H54 (cell line): ENCODE measurements around the gene OR5B21.
A peak's percentile ranks its signal among the peaks of the same experiment; 100 is the strongest.

Experiments used
- DNase-seq: peaks from one replicate; pipeline ENCODE4 v3.0.0; 2011; ENCODE audit warnings: low spot score, mixed read lengths; ENCODE audit not compliant: insufficient read length
- FAIRE-seq: peaks from 3 replicates; lab custom pipeline; 2011; peaks lifted over from hg19 to GRCh38; lab: Jason Lieb, UNC
- POLR2A ChIP-seq: IDR thresholded peaks from 2 replicates; pipeline ENCODE4 v1.6.1; 2011; ENCODE audit warnings: low read depth, mild to moderate bottlenecking, low read length

The OR5B21 gene

DNA sequence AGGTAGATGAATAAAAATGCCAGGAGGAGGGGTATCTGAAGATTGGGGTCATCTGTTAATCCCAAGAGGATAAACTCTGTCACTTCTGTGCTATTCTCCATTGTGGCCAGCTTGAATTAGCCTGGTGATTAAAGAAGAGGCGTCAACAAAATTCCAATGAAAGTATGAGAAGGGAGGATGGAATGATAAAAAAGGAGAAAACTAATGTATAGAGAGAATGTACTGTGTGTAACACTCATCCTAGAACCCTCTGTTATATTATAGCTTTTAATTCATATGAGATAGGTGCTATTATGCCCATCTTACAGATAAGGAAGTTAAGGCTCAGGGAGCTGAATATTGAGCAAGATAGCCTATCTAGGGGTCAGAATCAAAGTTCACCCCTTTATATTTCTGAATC lies at the start of gene OR5B21:
OR5B21 (minus strand) TSS at position 101 of the 400 bp plus-strand sequence; CDS start at position 101, 0 bp downstream.
- TF ChIP-seq POLR2A = no peak
- no peak for FAIRE-seq
- no peak for DNase-seq

DNA sequence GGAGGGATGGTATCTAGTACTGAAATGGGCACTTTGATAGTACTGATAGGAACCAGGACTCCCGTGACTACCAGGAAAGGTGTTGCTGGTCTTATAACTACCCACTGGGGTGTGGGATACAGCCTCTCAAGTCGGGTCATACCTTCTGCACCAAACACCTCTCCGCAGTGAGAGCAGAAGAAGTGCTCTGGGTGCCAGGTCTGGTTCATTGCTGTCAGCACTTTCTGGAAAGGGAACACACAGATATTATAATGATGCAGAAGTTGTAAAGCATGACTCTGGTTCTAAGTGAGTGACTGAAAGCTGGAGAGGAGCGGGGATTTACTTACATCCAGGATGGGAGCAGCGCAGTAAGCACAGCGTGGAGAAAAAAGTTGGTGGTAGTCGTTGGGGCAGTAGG lies 41.7 kb upstream of the OR5B21 start:
- FAIRE-seq (no peak), DNase-seq (no peak)
- no peak for TF ChIP-seq POLR2A

DNA sequence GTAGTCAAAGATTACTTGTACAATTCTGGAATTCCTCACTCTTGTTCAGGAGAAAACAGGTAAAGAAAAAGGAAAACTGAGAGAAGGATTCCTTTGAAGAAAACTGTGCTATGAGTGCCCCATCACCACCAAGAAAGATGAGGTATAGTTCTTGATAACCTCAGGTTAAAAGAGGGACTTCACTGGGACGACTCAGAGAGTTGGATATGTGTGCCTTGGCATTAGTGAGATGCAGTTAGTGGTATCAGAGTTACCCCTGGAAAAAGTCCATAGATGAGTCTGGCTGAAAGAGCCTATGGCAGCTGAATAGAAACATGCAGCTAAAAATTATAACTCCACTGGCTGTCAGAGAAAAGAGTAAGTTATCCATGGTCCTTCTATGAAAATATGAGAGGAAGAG lies 38.9 kb upstream of the OR5B21 start:
- DNase-seq (no peak), FAIRE-seq (no peak)
- TF ChIP-seq POLR2A = no peak

DNA sequence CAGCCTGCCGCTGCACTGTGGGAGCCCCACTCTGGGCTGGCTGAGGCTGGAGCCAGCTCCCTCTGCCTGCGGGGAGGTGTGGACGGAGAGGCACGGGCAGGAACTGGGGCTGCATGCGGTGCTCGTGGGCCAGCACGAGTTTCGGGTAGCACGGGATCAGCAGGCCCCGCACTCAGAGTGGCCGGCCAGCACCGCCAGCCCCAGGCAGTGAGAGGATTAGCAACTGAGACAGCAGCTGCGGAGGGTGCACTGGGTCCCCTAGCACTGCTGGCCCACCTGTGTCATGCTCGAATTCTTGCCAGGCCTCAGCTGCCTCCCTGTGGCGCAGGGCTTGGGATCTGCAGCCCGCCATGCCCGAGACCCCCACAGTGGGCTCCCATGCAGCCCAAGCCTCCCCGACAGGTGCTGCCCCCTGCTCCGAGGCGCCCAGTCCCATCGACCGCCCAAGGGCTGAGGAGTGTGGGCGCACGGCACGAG lies 24.0 kb upstream of the OR5B21 start:
- no peak for TF ChIP-seq POLR2A
- FAIRE-seq = no peak
- no peak for DNase-seq

DNA sequence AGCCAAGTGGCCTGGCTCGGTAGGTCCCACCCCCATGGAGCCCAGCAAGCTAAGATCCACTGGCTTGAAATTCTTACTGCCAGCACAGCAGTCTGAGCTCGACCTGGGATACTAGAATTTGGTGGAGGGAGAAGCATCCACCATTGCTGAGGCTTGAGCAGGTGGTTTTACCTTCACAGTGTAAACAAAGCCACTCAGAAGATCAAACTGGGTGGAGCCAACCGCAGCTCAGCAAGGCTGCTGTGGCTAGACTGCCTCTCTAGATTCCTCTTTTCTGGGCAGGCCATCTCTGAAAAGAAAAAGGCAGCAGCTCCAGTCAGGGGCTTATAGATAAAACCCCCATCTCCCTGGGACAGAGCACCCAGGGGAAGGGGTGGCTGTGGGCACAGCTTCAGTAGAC lies 22.3 kb upstream of the OR5B21 start:
- no peak for TF ChIP-seq POLR2A
- FAIRE-seq (no peak), DNase-seq (no peak)

DNA sequence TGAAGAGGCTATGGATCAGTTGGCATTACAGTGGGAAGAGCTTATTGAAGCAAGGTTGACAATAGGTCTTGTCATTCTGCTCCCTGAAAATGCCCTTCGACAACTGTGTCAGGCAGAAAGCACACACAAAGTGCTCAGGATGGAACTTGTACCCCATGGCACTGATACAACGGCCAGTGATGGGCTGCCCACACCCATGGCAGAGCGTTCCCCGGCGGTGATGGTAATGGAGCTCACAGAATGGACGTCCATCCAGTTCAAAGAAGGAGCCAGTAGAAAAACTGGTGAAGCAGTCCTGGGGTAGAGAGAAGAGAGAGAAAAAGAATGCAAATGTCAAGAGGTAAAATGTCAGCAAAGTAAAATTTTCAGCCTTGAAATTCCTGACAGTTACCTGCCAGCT lies 19.5 kb upstream of the OR5B21 start:
- FAIRE-seq (no peak), DNase-seq (no peak)
- TF ChIP-seq POLR2A = no peak

DNA sequence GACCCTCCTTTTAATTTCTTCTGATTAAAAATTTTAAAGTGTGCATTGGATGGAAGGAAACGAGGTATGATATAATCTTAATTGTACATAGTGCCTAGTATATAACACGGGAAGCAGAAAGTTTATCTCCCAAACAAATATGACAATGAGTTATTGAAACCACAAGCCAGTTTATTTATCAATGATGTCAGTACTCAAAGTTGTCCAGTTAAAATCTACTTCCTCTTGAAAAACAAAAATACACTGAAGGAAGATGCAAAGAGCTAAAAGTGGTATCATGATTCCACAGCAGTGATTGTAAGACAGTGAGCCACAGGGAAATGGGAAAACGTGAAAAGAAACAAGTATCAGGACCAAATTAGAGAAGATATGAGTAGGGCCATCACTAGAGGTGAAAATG lies 18.8 kb upstream of the OR5B21 start:
- TF ChIP-seq POLR2A = no peak
- no peak for FAIRE-seq
- no peak for DNase-seq

DNA sequence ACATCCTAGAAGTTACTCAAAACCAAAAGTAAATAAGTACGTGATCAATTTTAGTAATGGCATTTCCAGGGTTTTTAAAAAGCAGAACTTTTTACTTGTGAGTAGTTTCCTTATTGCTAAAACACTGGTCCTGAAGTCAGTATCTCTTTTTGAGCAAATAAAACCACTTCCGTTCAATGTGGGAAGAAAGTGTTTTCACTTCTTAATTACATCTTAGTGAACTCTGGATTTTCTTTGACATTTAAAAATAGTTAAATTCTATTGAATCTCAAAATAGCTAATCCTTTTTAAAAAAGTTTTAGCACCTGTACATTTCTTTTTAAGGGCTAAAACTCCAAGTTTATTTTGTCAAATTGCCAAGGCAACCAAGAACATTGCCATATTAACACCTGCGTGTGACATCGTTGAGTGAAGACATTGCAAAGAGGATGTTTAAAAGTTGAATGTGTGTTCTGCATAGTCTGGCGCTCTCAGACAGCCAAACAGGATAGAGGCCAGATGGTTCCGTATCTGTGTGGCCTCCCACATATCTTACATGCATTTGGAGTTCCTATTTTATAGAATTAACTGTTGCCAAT lies 17.2 kb upstream of the OR5B21 start:
- no peak for TF ChIP-seq POLR2A
- DNase-seq (no peak), FAIRE-seq (no peak)

DNA sequence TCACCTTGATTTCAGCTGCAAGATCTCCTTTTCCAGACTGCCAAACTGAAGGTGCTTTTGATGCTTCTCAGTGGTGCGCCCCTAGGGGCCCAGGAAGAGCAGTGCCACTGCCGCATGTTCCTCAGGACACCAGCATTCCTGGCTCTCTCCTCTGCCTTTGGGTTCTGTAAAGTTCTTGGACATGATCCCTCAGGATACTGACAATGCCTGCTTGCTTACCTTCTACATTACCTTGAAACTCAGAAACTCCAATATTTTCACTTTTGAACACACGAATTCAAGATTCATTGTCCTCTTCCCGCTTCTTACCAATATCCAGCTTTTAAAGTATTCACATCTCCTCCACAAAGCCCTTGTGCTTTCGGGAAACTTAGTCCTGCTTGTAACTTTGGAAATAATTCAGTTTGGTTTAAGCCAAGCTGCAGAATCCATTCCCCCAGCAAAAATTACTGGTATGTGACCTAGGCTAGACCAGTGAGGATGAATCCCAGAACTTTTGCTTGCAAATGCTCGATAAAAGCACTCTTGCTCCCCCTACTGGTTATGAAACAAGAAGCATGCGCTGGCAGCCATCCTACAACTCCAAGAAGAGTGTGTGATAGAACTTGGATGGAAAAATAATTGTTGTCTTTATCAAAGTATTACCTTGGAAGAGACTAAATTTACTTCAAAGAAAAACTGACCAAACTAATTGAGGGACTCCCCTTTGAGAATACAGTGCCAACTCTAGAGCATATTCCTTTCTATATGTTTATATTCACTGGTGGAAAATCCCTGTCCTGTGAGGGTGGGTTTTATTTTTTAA lies 16.5 kb upstream of the OR5B21 start:
- DNase-seq = peak; percentile 38
- FAIRE-seq = peak; percentile 88
- no peak for TF ChIP-seq POLR2A

DNA sequence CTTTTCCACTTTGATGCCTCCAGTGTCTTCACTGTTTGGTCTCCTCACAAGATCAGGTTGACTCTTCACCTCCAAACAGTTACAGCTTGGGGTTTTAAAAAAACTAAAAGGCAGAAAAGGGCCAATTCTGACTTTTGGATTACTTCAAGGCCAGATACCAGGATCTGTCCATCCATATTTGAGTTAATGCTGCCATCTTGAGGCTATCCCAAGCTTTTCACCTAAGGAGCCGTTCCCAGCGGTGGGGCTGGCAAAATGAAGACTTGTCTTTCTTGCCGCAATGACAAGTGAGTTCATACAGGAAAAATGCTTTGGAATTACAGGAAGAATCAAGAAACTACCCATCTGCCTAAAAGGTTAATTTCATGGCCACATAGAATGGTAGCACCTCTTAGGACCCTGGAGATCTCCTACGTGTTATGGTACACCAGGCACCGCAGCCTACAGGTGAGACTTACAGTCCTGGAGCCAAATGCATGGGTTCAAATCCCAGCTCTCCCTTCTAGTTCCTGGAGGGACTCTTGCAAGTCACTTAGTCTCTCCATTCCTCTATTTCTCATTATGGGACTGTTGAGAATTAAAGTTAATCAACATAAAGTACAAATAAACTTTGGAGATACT lies 6.0 kb upstream of the OR5B21 start:
- peak; percentile 80 for FAIRE-seq
- TF ChIP-seq POLR2A = no peak
- peak; percentile 10 for DNase-seq

DNA sequence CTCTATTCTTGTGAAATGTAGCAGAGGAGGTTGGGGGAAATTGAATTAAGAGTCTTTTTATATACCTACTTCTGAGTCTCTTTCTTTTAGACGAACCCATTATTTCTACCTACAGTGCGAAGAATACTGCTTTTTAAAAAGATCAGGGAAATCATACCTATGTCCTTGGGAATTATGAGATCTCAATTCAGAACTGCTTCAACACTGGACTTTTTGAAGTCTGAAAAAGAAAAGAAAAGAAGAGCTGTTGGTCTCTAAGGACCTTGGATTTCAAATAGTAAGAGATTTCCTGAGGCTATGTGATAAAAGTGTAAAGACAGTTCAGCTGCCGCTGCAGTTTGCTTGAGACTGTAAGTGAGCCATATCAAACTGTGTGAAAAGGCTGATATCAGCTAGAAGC lies 3.7 kb upstream of the OR5B21 start:
- TF ChIP-seq POLR2A = no peak
- FAIRE-seq (no peak), DNase-seq (no peak)

DNA sequence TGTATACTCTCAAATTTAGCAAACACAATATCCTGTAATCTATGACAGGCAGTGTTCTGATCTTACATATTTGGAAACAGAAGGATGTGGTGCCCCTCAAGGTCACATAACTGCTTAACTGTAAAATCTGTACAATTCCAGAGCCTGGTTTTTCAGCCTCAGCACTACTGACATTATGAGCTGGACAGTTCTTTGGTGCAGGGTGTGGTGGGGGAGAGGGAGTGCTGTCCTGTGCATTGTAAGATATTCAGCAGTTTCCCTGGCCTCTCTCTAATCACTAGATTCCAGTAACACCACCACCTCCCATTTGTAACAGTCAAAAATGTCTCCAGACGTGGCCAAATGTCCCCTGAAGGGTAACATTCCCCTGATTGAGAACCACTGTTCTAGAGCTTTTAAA lies 1.8 kb upstream of the OR5B21 start:
- no peak for DNase-seq
- no peak for FAIRE-seq
- no peak for TF ChIP-seq POLR2A

DNA sequence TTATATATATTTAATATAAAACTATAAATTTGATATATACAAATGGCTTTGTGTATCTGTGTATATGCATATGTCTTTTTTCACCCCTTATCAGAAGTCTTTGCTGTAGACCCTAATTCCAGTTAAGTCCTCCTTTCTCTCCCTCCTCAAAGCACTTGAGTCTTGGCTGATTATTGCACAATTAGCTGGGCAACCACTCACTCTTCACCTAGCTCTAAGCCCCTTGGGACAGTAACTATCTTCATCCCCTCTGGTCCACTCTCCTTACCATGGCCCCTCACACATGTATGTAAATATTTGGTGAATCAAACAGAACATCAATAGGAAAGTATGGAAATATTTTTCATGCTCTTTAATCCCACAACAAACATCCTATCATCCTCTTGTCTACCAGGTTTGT lies 909 bp upstream of the OR5B21 start:
- FAIRE-seq = no peak
- TF ChIP-seq POLR2A = no peak
- DNase-seq = no peak

DNA sequence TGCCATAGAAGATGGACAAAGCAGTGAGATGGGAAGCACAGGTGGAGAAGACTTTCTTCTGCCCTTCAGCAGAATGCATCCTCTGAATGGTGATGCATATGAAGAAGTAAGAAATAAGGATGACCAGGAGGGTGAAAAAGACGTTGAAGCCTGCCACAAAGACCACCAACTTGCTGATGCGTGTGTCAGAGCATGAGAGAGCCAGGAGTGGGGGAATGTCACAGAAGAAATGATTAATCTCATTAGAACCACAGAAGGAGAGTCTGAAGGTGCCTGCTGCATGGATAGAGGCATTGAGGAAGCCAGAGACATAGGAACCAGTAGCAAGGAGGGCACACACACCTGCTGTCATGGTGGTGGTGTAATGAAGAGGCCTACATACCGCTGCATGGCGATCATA lies 550 bp downstream of the OR5B21 start:
- FAIRE-seq (no peak), DNase-seq (no peak)
- no peak for TF ChIP-seq POLR2A
